ENCODE data around the gene ASIC2.

DNA sequence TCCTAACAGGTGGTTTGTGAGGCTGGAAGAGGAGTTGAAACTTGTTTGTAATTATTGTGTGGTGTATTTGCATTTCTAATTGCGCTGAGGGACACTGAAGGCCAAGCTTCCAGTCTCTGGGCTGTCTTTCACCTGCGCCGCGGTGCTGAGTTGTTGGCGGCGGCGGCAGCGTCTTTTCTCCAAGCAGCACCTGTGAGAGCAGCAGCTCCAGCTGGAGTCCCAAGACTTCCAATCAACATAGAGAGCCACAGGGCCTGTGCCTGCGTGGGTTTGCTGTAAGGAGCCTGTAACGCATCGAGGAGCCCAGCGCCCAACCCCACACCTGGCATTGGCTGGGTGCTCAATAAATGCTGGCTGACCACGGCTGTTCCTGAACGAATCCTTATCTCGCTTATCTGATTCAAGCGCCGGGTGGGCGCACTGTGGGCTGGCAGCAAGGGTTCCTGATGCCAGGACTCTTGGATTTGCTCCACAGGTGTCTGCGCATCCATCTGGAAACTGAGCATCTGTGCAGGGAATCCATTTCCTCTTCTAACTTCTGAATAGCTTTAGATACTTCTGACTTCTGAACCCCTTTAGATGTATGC, 138.1 kb downstream of the ASIC2 start:
- TF ChIP-seq CTCF (IDR thresholded peaks at IDR 0.05) = no peak
- no peak for TF ChIP-seq POLR2A (IDR thresholded peaks at IDR 0.05)
- no peak for TF ChIP-seq POLR2AphosphoS5 (IDR thresholded peaks at IDR 0.05; ENCODE audit: insufficient read depth in 1 of 2, low read depth in 1 of 2)

Data from vagina (tissue), 2 donors.